ENCODE results near the gene TTLL11.

DNA sequence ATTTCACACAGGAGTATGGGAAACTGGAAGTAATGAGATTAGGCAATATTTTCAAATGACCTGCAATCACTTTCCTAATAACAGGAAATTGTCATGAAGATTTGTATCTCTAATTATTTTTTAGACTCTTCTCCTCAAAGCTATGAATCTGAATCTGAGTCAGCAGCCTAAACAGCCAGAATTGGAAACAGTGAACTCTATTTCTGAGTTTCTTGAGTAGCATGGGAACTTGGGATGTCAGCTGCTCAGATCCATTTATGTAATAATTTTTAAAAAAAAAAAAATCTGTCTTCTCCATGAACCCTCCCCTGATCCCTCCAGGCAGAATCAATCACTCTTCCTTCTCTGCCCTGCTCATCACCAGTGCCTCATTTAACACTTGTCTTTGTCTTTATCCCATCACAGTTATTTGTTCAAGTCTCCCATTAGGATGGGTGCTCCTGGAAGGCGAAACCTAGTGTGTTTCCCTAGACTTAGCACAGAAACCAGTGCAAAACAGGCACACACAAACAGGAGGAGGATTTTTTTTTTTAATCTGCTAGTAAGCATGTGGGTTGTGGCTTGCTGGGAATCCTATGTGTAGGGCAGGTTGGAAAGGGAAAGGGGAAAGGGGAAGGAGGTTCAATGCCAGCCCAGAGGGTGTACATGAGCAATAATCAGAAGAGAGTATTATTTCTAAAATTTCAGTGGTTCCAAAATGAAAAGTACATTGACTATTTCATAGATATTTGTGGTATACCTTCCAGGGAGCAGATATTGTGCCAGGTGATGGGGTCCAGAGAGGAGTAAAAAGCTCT lies 186.8 kb downstream of the TTLL11 start:
- TF ChIP-seq CTCF (conservative IDR thresholded peaks at IDR 0.05; ENCODE audit: low read depth, low read length) (no peak), EZH2 (IDR thresholded peaks at IDR 0.05; ENCODE audit: low read length, unreplicated experiment) (no peak), EZH2phosphoT487 (IDR thresholded peaks at IDR 0.05; ENCODE audit: borderline replicate concordance, low read length) (no peak)
